Neural crest cell (in vitro differentiated cells): ENCODE data around the gene SYTL3. TPM values are rescaled to one million over a fixed set of nuclear protein-coding genes. Genes with fewer than 3 reads are reported as not detected.
A peak's percentile ranks its signal among the peaks of the same experiment; 100 is the strongest.

Source experiments
- DNase-seq: peaks from one replicate; pipeline ENCODE4 v3.0.0; 2021; ENCODE audit warnings: low read depth, mixed read lengths, low spot score
- H3K27ac Mint-ChIP-seq: one replicate; pipeline ENCODE4 v1.8.0; 2021; ENCODE audit warnings: mild to moderate bottlenecking, mixed read lengths; ENCODE audit not compliant: unreplicated experiment
- H3K27me3 Mint-ChIP-seq: 2 replicates; pipeline ENCODE4 v1.8.0; 2021; ENCODE audit warnings: low read depth, mild to moderate bottlenecking, mixed read lengths
- H3K36me3 Mint-ChIP-seq: 2 replicates; pipeline ENCODE4 v1.8.0; 2021; ENCODE audit warnings: low read depth, mild to moderate bottlenecking, mixed read lengths
- H3K4me1 Mint-ChIP-seq: 2 replicates; pipeline ENCODE4 v1.8.0; 2021; ENCODE audit warnings: mixed read lengths
- H3K4me3 Mint-ChIP-seq: one replicate; pipeline ENCODE4 v1.8.0; 2021; ENCODE audit warnings: mild to moderate bottlenecking, mixed read lengths
- H3K9me3 Mint-ChIP-seq: 2 replicates; pipeline ENCODE4 v1.8.0; 2021; ENCODE audit warnings: mixed read lengths
- total RNA-seq: library from RNA; stranded (reverse); gene quantifications from 2 replicates; pipeline ENCODE4 v1.2.1, GENCODE V29; 2021
- TF ChIP-seq, protein P1 (sequence below): fragments of 200-600 bp; sonication (generic); conservative IDR thresholded peaks from 2 replicates; pipeline ENCODE4 v1.5.0; 2021; ENCODE audit warnings: antibody characterized with exemption, mild to moderate bottlenecking

SYTL3 gene
- total RNA-seq, 1 donor from 2014 or later, result 0.28 TPM

DNA sequence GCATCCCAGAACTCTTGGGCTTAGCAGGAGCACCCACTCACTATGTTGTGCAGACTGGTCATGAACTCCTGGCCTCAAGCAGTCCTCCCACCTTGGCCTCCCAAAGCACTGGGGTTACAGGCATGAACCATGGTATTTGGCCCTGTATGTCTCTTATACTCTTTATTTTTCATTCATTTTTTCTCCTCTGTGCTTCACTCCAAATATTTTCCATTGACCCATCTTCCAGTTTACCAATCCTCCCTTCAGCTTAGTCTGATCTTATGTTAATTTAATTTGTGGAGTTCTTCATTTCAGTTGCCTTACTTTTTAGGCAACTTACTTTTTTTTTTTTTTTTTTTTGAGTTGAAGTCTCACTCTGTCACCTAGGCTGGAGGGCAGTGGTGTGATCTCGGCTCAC lies 89.8 kb downstream of the SYTL3 start:
- Mint-ChIP-seq H3K4me3 (no peak overlapping the region), H3K4me1 (no peaks in the 10 kb centered on the region), H3K36me3 (no peaks in the 10 kb centered on the region), H3K27ac (no peak overlapping the region), H3K27me3 (no peaks in the 10 kb centered on the region), H3K9me3 (peaks cover 7% of the 10 kb centered on the region)
- no peak for DNase-seq
- TF ChIP-seq, protein P1, sequence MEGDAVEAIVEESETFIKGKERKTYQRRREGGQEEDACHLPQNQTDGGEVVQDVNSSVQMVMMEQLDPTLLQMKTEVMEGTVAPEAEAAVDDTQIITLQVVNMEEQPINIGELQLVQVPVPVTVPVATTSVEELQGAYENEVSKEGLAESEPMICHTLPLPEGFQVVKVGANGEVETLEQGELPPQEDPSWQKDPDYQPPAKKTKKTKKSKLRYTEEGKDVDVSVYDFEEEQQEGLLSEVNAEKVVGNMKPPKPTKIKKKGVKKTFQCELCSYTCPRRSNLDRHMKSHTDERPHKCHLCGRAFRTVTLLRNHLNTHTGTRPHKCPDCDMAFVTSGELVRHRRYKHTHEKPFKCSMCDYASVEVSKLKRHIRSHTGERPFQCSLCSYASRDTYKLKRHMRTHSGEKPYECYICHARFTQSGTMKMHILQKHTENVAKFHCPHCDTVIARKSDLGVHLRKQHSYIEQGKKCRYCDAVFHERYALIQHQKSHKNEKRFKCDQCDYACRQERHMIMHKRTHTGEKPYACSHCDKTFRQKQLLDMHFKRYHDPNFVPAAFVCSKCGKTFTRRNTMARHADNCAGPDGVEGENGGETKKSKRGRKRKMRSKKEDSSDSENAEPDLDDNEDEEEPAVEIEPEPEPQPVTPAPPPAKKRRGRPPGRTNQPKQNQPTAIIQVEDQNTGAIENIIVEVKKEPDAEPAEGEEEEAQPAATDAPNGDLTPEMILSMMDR, result no peak

DNA sequence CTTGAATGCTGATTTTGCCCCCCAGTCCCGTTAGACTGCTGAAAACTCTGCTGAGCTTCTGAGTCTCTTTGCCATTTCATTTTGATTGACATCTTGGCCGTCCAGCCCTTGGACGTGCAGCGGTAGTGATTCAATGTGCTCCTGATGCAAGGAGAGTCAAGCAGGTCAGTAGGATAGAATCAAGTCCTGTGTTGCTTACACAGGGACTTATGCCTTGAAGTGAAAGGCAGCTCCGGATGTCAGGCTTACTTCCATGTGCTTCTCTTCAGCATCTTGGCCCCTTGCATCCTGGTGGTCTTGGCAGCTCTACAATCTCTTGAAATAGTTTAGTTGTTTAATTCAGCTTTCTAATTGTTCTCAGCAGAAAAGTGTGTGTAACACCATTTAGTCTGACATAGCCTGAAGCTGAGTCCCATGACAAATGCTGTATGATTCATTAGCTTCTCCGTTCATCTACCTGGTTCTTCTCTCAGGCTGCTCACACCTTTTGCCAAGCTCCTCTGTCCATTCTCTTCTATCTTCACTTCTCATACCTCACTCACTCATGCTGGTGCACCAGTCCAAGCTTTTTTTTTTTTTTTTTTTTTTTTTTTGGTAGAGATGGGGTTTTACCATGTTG lies 93.3 kb downstream of the SYTL3 start:
- no peak for DNase-seq
- no peak overlapping the region for H3K27ac Mint-ChIP-seq
- no peaks in the 10 kb centered on the region for H3K36me3 Mint-ChIP-seq
- no peaks in the 10 kb centered on the region for H3K27me3 Mint-ChIP-seq
- TF ChIP-seq, protein P1, result no peak
- H3K4me3 Mint-ChIP-seq, result no peak overlapping the region
- H3K4me1 Mint-ChIP-seq, result no peaks in the 10 kb centered on the region
- peaks cover 11% of the 10 kb centered on the region for H3K9me3 Mint-ChIP-seq

GRCh38 chr6:158744986-158745430 lies 95.2 kb downstream of the SYTL3 start:
- H3K27me3 Mint-ChIP-seq, result no peaks in the 10 kb centered on the region
- TF ChIP-seq, protein P1, result no peak
- H3K27ac Mint-ChIP-seq, result no peak overlapping the region
- no peak for DNase-seq
- H3K4me3 Mint-ChIP-seq, result no peak overlapping the region
- no peaks in the 10 kb centered on the region for H3K4me1 Mint-ChIP-seq
- peaks cover 6% of the 10 kb centered on the region for H3K9me3 Mint-ChIP-seq
- no peaks in the 10 kb centered on the region for H3K36me3 Mint-ChIP-seq

DNA sequence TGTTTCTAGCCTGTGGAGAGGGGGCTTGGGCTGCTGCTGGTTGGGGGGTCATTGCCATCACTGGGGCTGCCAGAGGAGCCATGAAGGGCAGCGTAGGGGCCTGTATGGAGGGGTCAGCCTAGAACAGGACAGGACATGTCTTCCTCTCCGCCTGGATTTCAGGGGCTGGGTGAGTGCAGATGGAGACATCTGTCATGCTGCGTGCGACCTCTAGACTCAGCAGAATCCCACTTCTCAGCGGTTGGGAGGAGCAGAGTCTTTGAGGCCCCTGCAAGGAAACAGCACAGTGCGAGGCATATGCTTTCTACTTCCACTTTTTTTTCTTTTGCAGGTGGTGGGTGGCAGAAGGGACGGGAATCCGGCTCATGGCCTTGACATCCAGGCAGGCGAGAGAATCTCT lies 101.4 kb downstream of the SYTL3 start:
- H3K9me3 Mint-ChIP-seq, result no peaks in the 10 kb centered on the region
- no peaks in the 10 kb centered on the region for H3K36me3 Mint-ChIP-seq
- peaks cover 2% of the 10 kb centered on the region for H3K27me3 Mint-ChIP-seq
- TF ChIP-seq, protein P1, result no peak
- no peak overlapping the region for H3K4me3 Mint-ChIP-seq
- H3K27ac Mint-ChIP-seq, result peak overlapping the region; percentile 35
- peaks cover 4% of the 10 kb centered on the region for H3K4me1 Mint-ChIP-seq
- no peak for DNase-seq

GRCh38 chr6:158751921-158752320 lies 102.1 kb downstream of the SYTL3 start:
- Mint-ChIP-seq H3K27me3 (peaks cover 2% of the 10 kb centered on the region), H3K36me3 (no peaks in the 10 kb centered on the region), H3K27ac (no peak overlapping the region), H3K9me3 (no peaks in the 10 kb centered on the region), H3K4me3 (no peak overlapping the region), H3K4me1 (peaks cover 4% of the 10 kb centered on the region)
- TF ChIP-seq, protein P1, result no peak
- DNase-seq, result no peak
